Esophagus muscularis mucosa (tissue), 4 donors: ENCODE results near the gene SNRPB2. TPM values are rescaled to one million over a fixed set of nuclear protein-coding genes. Genes with fewer than 3 reads are reported as not detected.

Experiments used
- DNase-seq: peaks from one replicate; pipeline ENCODE4 v3.0.0-alpha.2; 2017; ENCODE audit errors: extremely low spot score
- H3K27ac ChIP-seq, 4 donors: fragments of 200-600 bp; sonication (generic); replicated peaks in 1 of 4; 1 replicate in 3 of 4; 2 replicates in 1 of 4; pipeline ENCODE4 v1.5.1; 2016 to 2019; ENCODE audit warnings: mild to moderate bottlenecking in 1 of 4
- H3K27me3 ChIP-seq, 4 donors: fragments of 200-600 bp; sonication (generic); one replicate each; pipeline versions ENCODE4 v1.5.1 to v1.6.0; 2016 to 2019
- H3K36me3 ChIP-seq, 4 donors: fragments of 200-600 bp; sonication (generic); one replicate each; pipeline ENCODE4 v1.5.1; 2016 to 2019
- H3K4me1 ChIP-seq, 4 donors: fragments of 200-600 bp; sonication (generic); one replicate each; pipeline ENCODE4 v1.5.1; 2016 to 2019
- H3K4me3 ChIP-seq, 4 donors: fragments of 200-600 bp; sonication (generic); 1 replicate in 2 of 4; 2 replicates in 2 of 4; pipeline ENCODE4 v1.5.1; 2016 to 2019; ENCODE audit warnings: mild to moderate bottlenecking in 4 of 4, moderate library complexity in 1 of 4
- H3K9me3 ChIP-seq, 4 donors: fragments of 200-600 bp; sonication (generic); 1 replicate in 3 of 4; 2 replicates in 1 of 4; pipeline ENCODE4 v1.5.1; 2016 to 2019
- EP300 ChIP-seq: sonication (generic); formaldehyde crosslinking; IDR thresholded peaks from one replicate; pipeline ENCODE4 v1.6.1; 2017; ENCODE audit warnings: antibody characterized with exemption
- POLR2A ChIP-seq: fragments of 450-650 bp; IDR thresholded peaks from one replicate; pipeline ENCODE4 v1.6.1; 2017; ENCODE audit warnings: antibody characterized with exemption, moderate library complexity, mild to moderate bottlenecking, low read depth
- POLR2AphosphoS5 ChIP-seq, 2 donors: sonication (generic); formaldehyde crosslinking; IDR thresholded peaks; one replicate each; pipeline ENCODE4 v1.6.1; 2017; ENCODE audit warnings: antibody characterized with exemption in 2 of 2
- WGBS: methylation state at CpG from one replicate; pipeline ENCODE4 v1.1.5; 2018; 5-methylcytosine and 5-hydroxymethylcytosine counted together
- intact Hi-C: fragments of 100-400 bp; cut with DNase I; formaldehyde crosslinking; loops from one replicate; pipeline ENCODE4 v1.15.1; 2023
- total RNA-seq, 4 donors: library from RNA; depleted of rRNA; stranded (reverse); fragments of >200 nt; gene quantifications; one replicate each; pipeline versions ENCODE4 v1.1.0 to v1.2.1, GENCODE V29; 2016
- TF ChIP-seq, protein P1 (sequence below), 3 experiments: fragments of 200-600 bp in 2 of 3; fragments of 450-650 bp in 1 of 3; sonication (generic) in 2 of 3; IDR thresholded peaks; one replicate each; pipeline ENCODE4 v1.5.1; 2017 to 2019; ENCODE audit warnings: antibody characterized with exemption in 3 of 3, mild to moderate bottlenecking in 2 of 3, moderate library complexity in 1 of 3

Gene SNRPB2
- total RNA-seq, 4 donors from 2014 or later, result 22.0 to 49.4 (median 30.5) TPM

- no peak for TF ChIP-seq POLR2A
- TF ChIP-seq, protein P1, sequence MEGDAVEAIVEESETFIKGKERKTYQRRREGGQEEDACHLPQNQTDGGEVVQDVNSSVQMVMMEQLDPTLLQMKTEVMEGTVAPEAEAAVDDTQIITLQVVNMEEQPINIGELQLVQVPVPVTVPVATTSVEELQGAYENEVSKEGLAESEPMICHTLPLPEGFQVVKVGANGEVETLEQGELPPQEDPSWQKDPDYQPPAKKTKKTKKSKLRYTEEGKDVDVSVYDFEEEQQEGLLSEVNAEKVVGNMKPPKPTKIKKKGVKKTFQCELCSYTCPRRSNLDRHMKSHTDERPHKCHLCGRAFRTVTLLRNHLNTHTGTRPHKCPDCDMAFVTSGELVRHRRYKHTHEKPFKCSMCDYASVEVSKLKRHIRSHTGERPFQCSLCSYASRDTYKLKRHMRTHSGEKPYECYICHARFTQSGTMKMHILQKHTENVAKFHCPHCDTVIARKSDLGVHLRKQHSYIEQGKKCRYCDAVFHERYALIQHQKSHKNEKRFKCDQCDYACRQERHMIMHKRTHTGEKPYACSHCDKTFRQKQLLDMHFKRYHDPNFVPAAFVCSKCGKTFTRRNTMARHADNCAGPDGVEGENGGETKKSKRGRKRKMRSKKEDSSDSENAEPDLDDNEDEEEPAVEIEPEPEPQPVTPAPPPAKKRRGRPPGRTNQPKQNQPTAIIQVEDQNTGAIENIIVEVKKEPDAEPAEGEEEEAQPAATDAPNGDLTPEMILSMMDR (IDR thresholded peaks at IDR 0.05), result no peak
- no peak for TF ChIP-seq EP300
- TF ChIP-seq POLR2AphosphoS5 (IDR thresholded peaks at IDR 0.05), result no peak
- intact Hi-C loops, result no loop called here
- no peaks in the 10 kb centered on the region for H3K9me3 ChIP-seq
- H3K27ac ChIP-seq, result no peak overlapping the region
- H3K4me3 ChIP-seq, result no peak overlapping the region
- H3K36me3 ChIP-seq, result peaks cover 12 to 58% (median 39%) of the 10 kb centered on the region in 4 donors
- WGBS, result 87% methylated on average over 4 of the region's 4 CpGs
- H3K27me3 ChIP-seq, result no peaks in the 10 kb centered on the region
- peaks cover 17 to 44% (median 20%) of the 10 kb centered on the region in 4 donors for H3K4me1 ChIP-seq
- no peak for DNase-seq
These were observed 2.8 kb downstream of the SNRPB2 start for GRCh38 chr20:16732506-16733152.

- Histone ChIP-seq H3K36me3 (peaks cover 29 to 72% (median 56%) of the 10 kb centered on the region in 4 donors), H3K27me3 (peaks cover 0 to 2% (median 0%) of the 10 kb centered on the region in 4 donors), H3K4me3 (no peak overlapping the region), H3K27ac (no peak overlapping the region), H3K4me1 (no peaks in the 10 kb centered on the region), H3K9me3 (no peaks in the 10 kb centered on the region)
- TF ChIP-seq, protein P1 (IDR thresholded peaks at IDR 0.05), result no peak
- no peak for TF ChIP-seq POLR2A
- TF ChIP-seq EP300, result no peak
- no peak for TF ChIP-seq POLR2AphosphoS5 (IDR thresholded peaks at IDR 0.05)
- no peak for DNase-seq
- 90% methylated on average over 6 of the region's 6 CpGs for WGBS
- intact Hi-C loops, result no loop called here
These were observed 10.7 kb downstream of the SNRPB2 start for GRCh38 chr20:16740365-16741072.

DNA sequence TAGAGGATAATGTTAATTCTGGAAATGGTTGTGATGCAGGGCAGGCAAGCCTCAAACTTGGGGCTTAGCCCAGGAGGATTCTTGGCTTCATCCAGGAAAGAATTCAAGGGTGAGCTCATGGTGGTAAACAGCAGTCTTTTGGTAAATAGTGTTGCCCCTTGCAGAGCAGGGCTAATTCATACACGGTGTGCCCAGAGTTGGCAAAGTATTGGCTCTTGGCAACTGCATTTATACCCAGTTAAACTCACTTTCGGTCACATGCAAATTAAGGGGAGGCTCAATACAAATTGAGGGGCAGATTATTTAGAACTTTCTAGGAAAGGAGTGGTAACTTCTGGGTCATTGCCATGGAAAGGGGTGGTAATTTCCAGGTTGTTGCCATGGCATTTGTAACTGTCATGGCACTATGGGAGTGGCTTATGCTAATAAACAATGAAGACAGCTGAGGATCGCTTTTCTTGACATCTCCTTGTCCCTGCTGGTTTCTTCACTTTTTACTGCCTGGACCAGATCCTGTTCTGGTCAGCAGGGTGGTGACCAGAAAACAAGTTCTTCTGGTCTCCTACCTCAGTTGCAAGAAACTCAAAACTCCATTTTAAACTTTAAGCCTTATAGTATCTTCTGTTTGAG is 14.5 kb downstream of the SNRPB2 start:
- Histone ChIP-seq H3K27me3 (peaks cover 0 to 11% (median 0%) of the 10 kb centered on the region in 4 donors), H3K4me1 (no peaks in the 10 kb centered on the region), H3K4me3 (no peak overlapping the region), H3K36me3 (peaks cover 10 to 34% (median 32%) of the 10 kb centered on the region in 4 donors), H3K27ac (no peak overlapping the region), H3K9me3 (no peaks in the 10 kb centered on the region)
- TF ChIP-seq, protein P1 (IDR thresholded peaks at IDR 0.05), result no peak
- no peak for TF ChIP-seq POLR2A
- no peak for TF ChIP-seq POLR2AphosphoS5 (IDR thresholded peaks at IDR 0.05)
- TF ChIP-seq EP300, result no peak
- intact Hi-C loops, result no loop called here
- DNase-seq, result no peak
- 66% methylated on average over 3 of the region's 3 CpGs for whole genome bisulfite sequencing

GRCh38 chr20:16745204-16745603 is 15.4 kb downstream of the SNRPB2 start:
- 79% methylated on average over 5 of the region's 5 CpGs for WGBS
- peaks cover 0 to 11% (median 0%) of the 10 kb centered on the region in 4 donors for H3K27me3 ChIP-seq
- no peak for TF ChIP-seq POLR2A
- no peak for TF ChIP-seq POLR2AphosphoS5 (IDR thresholded peaks at IDR 0.05)
- TF ChIP-seq EP300, result no peak
- TF ChIP-seq, protein P1 (IDR thresholded peaks at IDR 0.05), result no peak
- no peaks in the 10 kb centered on the region for H3K9me3 ChIP-seq
- no peaks in the 10 kb centered on the region for H3K4me1 ChIP-seq
- H3K36me3 ChIP-seq, result peaks cover 5 to 25% (median 23%) of the 10 kb centered on the region in 4 donors
- DNase-seq, result no peak
- no peak overlapping the region for H3K4me3 ChIP-seq
- H3K27ac ChIP-seq, result no peak overlapping the region
- intact Hi-C loops, result no loop called here
